Measurements from ENCODE around the gene MACROD1. TPM values are rescaled to one million over a fixed set of nuclear protein-coding genes. Genes with fewer than 3 reads are reported as not detected.

Gene MACROD1
- polyA plus RNA-seq, 1 donor (not counting 4 experiments of a cell fraction or from before 2014, with no cell fraction given), result 4.6 TPM

- no peak overlapping the region for H3K27ac ChIP-seq (ENCODE audit: control insufficient read depth, insufficient read depth, low read length)
- no peaks in the 10 kb centered on the region for H3K79me2 ChIP-seq (ENCODE audit: control insufficient read depth, insufficient read depth, low read length)
- H3K4me2 ChIP-seq (ENCODE audit: control insufficient read depth, extremely low read depth, insufficient read depth, low read depth, low read length), result no peak overlapping the region
- peaks cover 35 to 55% of the 10 kb centered on the region in 2 experiments for H3K36me3 ChIP-seq (ENCODE audit: control insufficient read depth in 2 of 2, extremely low read depth in 1 of 2, insufficient read depth in 2 of 2, low read length in 2 of 2)
- H3K27me3 ChIP-seq (ENCODE audit: control insufficient read depth, extremely low read depth, insufficient read depth, low read length), result no peaks in the 10 kb centered on the region
- no peak overlapping the region for H3K9ac ChIP-seq (ENCODE audit: control insufficient read depth, extremely low read depth, insufficient read depth, low read length)
- no peaks in the 10 kb centered on the region for H3K4me1 ChIP-seq (ENCODE audit: control insufficient read depth, extremely low read depth, insufficient read depth, low read length)
- no peak overlapping the region for H3K4me3 ChIP-seq (ENCODE audit: control insufficient read depth in 2 of 3, extremely low read depth in 1 of 3, insufficient read depth in 2 of 3, low read depth in 1 of 3, low read length in 3 of 3)
- no peak overlapping the region for H2AFZ ChIP-seq (ENCODE audit: control insufficient read depth, low read length)
- H3K9me1 ChIP-seq (ENCODE audit: control insufficient read depth, extremely low read depth, insufficient read depth, low read length), result no peaks in the 10 kb centered on the region
- no peak for TF ChIP-seq CTCF (optimal IDR thresholded peaks at IDR 0.05 in 1 of 3, IDR thresholded peaks at IDR 0.05 in 1 of 3, conservative IDR thresholded peaks at IDR 0.05 in 1 of 3; ENCODE audit: extremely low read depth in 1 of 3, insufficient read depth in 2 of 3, low read length in 3 of 3)
- no peak for TF ChIP-seq EZH2 (IDR thresholded peaks at IDR 0.05; ENCODE audit: low read length)
- dilution Hi-C loops (cut with MboI; ENCODE audit: extremely low pct_ligation_motif_present, low sequenced_read_pairs), result no loop called here
- peaks cover 17% of the 10 kb centered on the region for H4K20me1 ChIP-seq (ENCODE audit: control insufficient read depth, extremely low read depth, insufficient read depth, low read length)
- DNase-seq (ENCODE audit: low read depth, low spot score) (no peak), FAIRE-seq (no peak)
- H3K9me3 ChIP-seq (ENCODE audit: control insufficient read depth, low read depth, low read length), result no peaks in the 10 kb centered on the region
These were observed 37.6 kb upstream of the MACROD1 start for GRCh38 chr11:64203421-64204079.

- no peaks in the 10 kb centered on the region for H3K4me1 ChIP-seq (ENCODE audit: control insufficient read depth, extremely low read depth, insufficient read depth, low read length)
- H3K9me3 ChIP-seq (ENCODE audit: control insufficient read depth, low read depth, low read length), result no peaks in the 10 kb centered on the region
- H3K27ac ChIP-seq (ENCODE audit: control insufficient read depth, insufficient read depth, low read length), result no peak overlapping the region
- H3K36me3 ChIP-seq (ENCODE audit: control insufficient read depth in 2 of 2, extremely low read depth in 1 of 2, insufficient read depth in 2 of 2, low read length in 2 of 2), result peaks cover 38 to 60% of the 10 kb centered on the region in 2 experiments
- H3K4me3 ChIP-seq (ENCODE audit: control insufficient read depth in 2 of 3, extremely low read depth in 1 of 3, insufficient read depth in 2 of 3, low read depth in 1 of 3, low read length in 3 of 3), result no peak overlapping the region
- H3K79me2 ChIP-seq (ENCODE audit: control insufficient read depth, insufficient read depth, low read length), result no peaks in the 10 kb centered on the region
- H4K20me1 ChIP-seq (ENCODE audit: control insufficient read depth, extremely low read depth, insufficient read depth, low read length), result peaks cover 17% of the 10 kb centered on the region
- dilution Hi-C loops (cut with MboI; ENCODE audit: extremely low pct_ligation_motif_present, low sequenced_read_pairs), result no loop called here
- DNase-seq (ENCODE audit: low read depth, low spot score) (no peak), FAIRE-seq (no peak)
- H3K9ac ChIP-seq (ENCODE audit: control insufficient read depth, extremely low read depth, insufficient read depth, low read length), result no peak overlapping the region
- no peak overlapping the region for H3K4me2 ChIP-seq (ENCODE audit: control insufficient read depth, extremely low read depth, insufficient read depth, low read depth, low read length)
- no peaks in the 10 kb centered on the region for H3K27me3 ChIP-seq (ENCODE audit: control insufficient read depth, extremely low read depth, insufficient read depth, low read length)
- no peaks in the 10 kb centered on the region for H3K9me1 ChIP-seq (ENCODE audit: control insufficient read depth, extremely low read depth, insufficient read depth, low read length)
- TF ChIP-seq EZH2 (IDR thresholded peaks at IDR 0.05; ENCODE audit: low read length) (no peak), CTCF (optimal IDR thresholded peaks at IDR 0.05 in 1 of 3, IDR thresholded peaks at IDR 0.05 in 1 of 3, conservative IDR thresholded peaks at IDR 0.05 in 1 of 3; ENCODE audit: extremely low read depth in 1 of 3, insufficient read depth in 2 of 3, low read length in 3 of 3) (no peak)
- H2AFZ ChIP-seq (ENCODE audit: control insufficient read depth, low read length), result no peak overlapping the region
These were observed 37.1 kb upstream of the MACROD1 start for GRCh38 chr11:64202992-64203391.

Data from keratinocyte (primary cell).